GM21825 (cell line): ENCODE data around the gene CFAP77.

ENCODE experiments used
- ATAC-seq: cut with Tn5 transposase; IDR thresholded peaks from one replicate; pipeline ENCODE4 v1.9.1; 2021; ENCODE audit warnings: mild to moderate bottlenecking, moderate library complexity; ENCODE audit not compliant: unreplicated experiment

The CFAP77 gene

GRCh38 chr9:132487351-132487791 lies 77.4 kb downstream of the CFAP77 start:
- no peak for ATAC-seq

- no peak for ATAC-seq
Measured at GRCh38 chr9:132487980-132488535, 78.0 kb downstream of the CFAP77 start.

- ATAC-seq = no peak
Measured at GRCh38 chr9:132488626-132489025, 78.6 kb downstream of the CFAP77 start.

DNA sequence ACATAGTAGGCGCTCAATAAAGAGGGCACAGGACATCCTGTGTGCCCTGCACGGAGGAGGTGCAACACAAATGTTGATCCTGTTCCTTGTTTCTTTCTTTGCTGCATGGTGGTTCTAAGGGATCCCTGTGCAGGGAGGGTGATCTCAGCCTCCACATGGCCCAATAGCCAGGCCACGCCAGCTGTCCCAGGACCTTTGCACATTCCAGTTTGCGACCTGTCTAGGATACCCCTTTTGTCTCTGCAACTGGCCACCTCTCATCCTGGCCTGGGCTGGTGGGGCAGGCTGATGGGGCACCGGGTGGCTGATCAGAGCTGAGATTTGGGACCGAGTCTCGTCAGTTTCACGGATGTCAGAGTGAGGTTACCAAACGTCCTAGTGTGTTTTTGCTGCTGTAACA lies 79.5 kb downstream of the CFAP77 start:
- ATAC-seq = no peak

DNA sequence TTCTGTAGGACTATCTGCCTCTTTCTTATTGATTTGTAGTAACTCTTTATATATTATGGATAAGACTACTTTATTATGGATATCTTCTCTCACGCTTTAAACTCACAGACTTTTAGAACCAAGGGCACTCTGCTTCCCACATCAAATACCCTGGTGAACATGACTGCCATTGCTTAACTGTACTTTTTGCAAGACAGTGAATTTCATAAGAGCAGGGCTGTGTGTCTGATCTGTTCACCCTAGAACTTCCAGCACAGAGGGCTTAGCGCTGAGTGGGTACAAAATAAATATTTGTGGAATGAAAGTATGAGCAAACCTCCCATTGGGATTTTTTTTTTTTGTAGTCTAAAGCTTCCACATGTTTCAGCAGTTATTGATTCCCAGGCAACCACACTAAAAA lies 84.8 kb downstream of the CFAP77 start:
- ATAC-seq = no peak

GRCh38 chr9:132497731-132498130 lies 87.7 kb downstream of the CFAP77 start:
- ATAC-seq = no peak

- no peak for ATAC-seq
Measured at GRCh38 chr9:132498531-132499210, 88.7 kb downstream of the CFAP77 start.

DNA sequence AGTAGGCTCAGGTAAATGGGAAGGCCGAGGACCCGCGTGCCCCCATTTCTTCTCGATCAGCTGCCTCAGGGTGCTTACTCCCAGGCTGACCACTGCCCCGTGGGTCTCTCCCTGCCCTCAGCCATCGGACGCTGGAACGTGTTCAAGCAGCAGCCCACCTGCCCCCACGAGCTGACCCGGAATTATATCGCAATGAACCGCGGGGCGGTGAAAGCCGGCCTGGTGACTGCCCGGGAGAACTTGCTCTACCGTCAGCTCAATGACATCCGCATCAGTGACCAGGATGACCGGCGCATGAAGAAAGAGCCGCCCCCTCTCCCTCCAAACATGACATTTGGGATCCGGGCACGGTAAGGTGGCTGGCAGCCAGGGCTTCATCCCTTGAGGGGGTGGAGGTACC lies 89.2 kb downstream of the CFAP77 start:
- no peak for ATAC-seq

DNA sequence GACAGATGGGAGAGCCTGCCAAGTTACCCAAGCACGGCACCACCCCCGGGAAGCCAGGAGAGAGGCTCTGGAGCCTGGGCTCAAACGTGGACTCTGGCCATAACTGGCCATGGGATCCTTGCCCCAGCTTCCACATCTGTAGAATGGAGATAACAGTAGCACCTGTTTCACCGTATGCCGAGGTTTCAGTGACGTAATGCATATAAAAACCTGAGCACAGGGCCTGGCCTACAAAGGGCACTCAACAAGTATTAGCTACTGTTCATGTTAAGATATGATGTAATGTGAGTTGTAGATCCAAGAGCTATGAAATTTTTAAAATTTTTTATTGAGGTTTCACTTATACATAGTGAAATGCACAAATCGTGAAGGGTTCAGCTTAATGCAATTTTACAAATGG lies 90.2 kb downstream of the CFAP77 start:
- no peak for ATAC-seq

DNA sequence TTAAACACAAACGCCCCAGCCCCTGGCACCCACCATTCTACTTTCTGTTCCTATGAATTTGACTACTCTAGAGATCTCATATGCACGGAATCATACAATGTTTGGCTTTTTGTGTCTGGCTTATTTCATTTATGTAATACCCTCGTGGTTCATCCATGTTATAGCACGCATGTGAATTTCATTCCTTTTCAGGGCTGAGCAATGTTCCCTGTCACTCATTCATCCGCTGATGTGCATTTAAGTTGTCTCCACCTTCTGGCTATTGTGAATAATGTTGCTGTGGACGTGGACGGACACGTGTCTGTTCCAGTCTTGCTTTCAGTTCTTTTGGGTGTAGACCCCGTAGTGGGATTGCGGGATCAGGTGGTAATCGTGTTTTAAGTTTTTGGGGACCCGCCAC lies 92.5 kb downstream of the CFAP77 start:
- no peak for ATAC-seq

- ATAC-seq = no peak
Measured at GRCh38 chr9:132503116-132503515, 93.1 kb downstream of the CFAP77 start.

DNA sequence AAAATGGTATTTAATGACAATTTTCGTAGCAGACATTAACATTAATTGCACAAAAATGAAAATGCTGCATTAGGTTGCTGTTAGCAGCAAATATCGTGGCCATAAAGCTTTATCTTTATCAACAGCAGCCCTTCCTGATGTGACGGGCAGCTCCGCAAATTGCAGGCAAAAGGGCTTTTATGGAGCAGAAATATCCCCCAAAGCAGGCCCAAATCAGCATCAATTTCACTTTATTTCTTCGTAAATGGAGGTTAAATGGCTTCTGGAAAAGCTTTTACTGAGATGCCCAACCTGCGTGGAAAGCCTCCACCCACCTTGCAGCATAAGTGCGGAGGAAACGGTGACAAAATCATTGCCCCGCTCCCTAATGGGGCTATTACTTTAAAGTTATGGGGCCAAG lies 94.5 kb downstream of the CFAP77 start:
- ATAC-seq = no peak

DNA sequence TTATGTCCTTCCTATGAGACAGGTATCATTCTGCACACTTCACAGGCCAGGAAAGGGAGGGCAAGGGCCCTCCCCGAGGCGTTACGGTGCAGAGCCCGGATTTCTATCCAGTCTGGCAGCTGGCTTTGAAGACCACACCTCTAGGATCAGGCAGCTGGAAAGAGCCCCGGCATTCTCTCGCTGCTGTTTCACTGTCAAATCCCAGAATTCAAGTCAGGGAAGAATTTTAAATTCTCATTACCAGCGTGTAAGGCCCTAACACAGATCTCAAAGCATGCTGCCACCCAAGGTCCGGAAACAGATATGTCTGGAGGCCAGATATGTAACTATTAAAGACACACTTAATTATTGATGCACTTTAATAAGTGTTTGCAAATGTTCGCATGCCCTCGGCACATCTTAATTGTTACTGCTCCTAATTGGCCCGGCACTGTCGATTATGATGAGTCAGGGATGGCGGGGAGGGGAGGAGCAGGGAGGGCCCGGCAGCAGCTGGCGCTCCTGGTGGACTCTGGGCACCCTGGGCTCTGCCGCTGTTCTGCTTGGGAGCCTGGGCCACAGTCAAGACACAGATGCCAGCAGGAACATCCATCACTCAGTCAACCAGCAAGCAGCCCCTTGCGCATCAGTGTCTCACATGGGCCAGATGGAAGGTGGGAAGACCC lies 96.1 kb downstream of the CFAP77 start:
- no peak for ATAC-seq

DNA sequence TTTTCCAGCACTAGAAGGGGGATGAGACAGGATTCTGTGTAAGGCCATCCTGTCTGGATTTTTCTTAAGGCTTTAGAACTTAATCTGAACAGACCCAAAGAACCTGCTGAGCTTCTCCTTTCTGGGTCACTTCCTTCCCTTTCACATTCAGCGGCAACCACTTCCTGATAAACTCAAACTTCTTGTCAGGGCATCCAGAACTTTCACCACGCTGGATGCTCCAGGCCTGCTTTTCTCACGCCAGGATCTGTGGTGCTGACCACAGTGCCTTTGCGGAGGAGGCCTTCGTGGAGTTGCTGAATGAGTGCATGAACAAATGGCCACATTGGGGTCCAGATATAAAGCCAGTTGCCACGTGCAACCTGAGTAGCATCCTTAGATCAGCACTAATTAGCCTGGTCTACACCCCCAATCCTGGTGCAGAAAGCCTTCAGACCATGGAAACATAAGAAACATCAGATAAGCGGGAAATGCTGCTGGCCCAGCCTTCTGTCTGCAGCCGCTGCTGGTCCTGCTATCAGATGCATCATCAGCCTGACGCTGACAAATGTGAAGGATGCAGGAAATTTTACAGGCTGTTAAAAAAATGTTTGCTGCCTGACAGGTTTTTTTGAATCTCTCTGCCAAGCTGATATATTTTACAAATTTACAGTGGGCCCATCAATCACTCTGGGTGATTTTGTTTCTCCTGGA lies 97.1 kb downstream of the CFAP77 start:
- ATAC-seq = no peak

- ATAC-seq = no peak
Measured at GRCh38 chr9:132507670-132508469, 97.9 kb downstream of the CFAP77 start.

DNA sequence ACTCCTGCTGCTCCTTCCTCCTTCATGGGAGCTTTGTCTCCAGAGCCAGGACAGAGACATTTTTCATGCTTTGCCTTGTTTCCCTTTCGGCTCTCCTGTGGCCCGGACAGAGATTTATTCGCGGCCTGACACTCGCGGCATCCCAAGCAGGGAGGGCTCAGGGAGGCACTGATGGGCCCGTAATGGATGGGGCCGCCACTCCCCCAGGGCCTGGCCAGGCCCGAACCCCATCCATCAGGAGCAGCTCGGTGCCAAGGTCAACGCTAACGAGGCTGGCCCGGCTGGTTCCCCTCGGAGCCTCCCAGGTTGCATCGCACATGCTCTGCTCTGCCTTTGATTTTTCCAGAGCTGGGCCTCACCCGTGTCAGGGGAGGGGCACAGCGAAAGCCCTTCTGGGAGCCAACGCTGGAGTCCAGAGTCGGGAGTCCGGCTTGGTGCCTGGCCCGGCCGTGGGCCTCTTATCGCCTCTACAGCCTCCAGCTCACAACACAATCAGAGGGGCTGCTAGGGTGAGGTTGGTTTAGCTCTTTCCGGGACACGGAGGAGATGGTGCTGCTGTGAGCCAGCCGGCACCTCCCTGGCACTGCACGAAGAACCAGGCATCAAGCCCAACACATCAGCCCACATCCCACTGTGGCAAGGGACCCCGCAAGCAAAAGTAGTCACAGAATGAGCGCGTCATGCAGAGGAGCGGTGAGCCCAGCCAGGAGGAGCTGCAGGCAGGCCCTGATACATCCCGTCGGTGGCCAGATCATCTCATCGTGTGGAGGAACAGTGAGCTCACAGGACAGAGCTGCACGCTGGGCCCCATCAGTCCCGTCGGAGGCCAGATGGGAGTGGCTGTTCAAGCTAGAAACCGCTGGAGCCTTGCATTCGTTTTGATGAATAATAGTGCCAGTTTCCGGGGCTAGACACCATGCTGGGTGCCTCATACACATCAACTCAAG lies 100.2 kb downstream of the CFAP77 start:
- no peak for ATAC-seq

GRCh38 chr9:132511191-132511999 lies 101.4 kb downstream of the CFAP77 start:
- ATAC-seq = no peak

- no peak for ATAC-seq
Measured at GRCh38 chr9:132513416-132513815, 103.4 kb downstream of the CFAP77 start.
